A549 (cell line): ENCODE results near the gene CHTF18.

ENCODE experiments used
- NFE2L2 ChIP-seq: fragments of 150-350 bp; conservative IDR thresholded peaks from 2 replicates; pipeline ENCODE4 v1.6.1; 2014; ENCODE audit warnings: low read length
- POLR2A ChIP-seq: IDR thresholded peaks from 2 replicates; pipeline ENCODE4 v1.6.1; 2012; ENCODE audit warnings: mild to moderate bottlenecking, low read length
- REST ChIP-seq: fragments of 200-600 bp; sonication (generic); IDR thresholded peaks from 2 replicates; pipeline ENCODE4 v1.6.1; 2016; ENCODE audit warnings: antibody characterized with exemption, mild to moderate bottlenecking, moderate library complexity
- TF ChIP-seq, protein P1 (sequence below): fragments of >200 bp; sonication (Bioruptor Twin); formaldehyde crosslinking; IDR thresholded peaks from 3 replicates; pipeline ENCODE4 v1.5.1; 2016
- TF ChIP-seq, protein P2 (sequence below): fragments of 250-450 bp; sonication (Bioruptor Pico); IDR thresholded peaks from 2 replicates; pipeline ENCODE4 v1.5.0; 2021; ENCODE audit warnings: mild to moderate bottlenecking, moderate library complexity, borderline replicate concordance

- TF ChIP-seq, protein P1, sequence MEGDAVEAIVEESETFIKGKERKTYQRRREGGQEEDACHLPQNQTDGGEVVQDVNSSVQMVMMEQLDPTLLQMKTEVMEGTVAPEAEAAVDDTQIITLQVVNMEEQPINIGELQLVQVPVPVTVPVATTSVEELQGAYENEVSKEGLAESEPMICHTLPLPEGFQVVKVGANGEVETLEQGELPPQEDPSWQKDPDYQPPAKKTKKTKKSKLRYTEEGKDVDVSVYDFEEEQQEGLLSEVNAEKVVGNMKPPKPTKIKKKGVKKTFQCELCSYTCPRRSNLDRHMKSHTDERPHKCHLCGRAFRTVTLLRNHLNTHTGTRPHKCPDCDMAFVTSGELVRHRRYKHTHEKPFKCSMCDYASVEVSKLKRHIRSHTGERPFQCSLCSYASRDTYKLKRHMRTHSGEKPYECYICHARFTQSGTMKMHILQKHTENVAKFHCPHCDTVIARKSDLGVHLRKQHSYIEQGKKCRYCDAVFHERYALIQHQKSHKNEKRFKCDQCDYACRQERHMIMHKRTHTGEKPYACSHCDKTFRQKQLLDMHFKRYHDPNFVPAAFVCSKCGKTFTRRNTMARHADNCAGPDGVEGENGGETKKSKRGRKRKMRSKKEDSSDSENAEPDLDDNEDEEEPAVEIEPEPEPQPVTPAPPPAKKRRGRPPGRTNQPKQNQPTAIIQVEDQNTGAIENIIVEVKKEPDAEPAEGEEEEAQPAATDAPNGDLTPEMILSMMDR, result no peak
- no peak for TF ChIP-seq POLR2A
- no peak for TF ChIP-seq REST
- TF ChIP-seq, protein P2, sequence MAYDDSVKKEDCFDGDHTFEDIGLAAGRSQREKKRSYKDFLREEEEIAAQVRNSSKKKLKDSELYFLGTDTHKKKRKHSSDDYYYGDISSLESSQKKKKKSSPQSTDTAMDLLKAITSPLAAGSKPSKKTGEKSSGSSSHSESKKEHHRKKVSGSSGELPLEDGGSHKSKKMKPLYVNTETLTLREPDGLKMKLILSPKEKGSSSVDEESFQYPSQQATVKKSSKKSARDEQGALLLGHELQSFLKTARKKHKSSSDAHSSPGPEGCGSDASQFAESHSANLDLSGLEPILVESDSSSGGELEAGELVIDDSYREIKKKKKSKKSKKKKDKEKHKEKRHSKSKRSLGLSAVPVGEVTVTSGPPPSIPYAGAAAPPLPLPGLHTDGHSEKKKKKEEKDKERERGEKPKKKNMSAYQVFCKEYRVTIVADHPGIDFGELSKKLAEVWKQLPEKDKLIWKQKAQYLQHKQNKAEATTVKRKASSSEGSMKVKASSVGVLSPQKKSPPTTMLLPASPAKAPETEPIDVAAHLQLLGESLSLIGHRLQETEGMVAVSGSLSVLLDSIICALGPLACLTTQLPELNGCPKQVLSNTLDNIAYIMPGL (CRISPR knock-in tag), result no peak
- no peak for TF ChIP-seq NFE2L2
These were observed 39.1 kb downstream of the CHTF18 start for GRCh38 chr16:827513-827912.
